Natural killer cell (primary cell): ENCODE results near the gene CAMK2N1. TPM values are rescaled to one million over a fixed set of nuclear protein-coding genes. Genes with fewer than 3 reads are reported as not detected.

Experiments
- ATAC-seq, 3 donors: fragments of 150-1000 bp in 2 of 3; fragments of 200-7000 bp in 1 of 3; cut with Tn5 transposase; 1 replicate in 1 of 3; 2 replicates in 2 of 3; pipeline ENCODE4 v1.10.0; 2021; ENCODE audit warnings: mild to moderate bottlenecking in 2 of 3, moderate library complexity in 2 of 3
- DNase-seq, 2 donors: peaks; one replicate each; pipeline versions ENCODE4 v3.0.0 to v3.0.0-alpha.2; 2013 to 2021; ENCODE audit warnings: mixed read lengths in 1 of 2
- H3K27ac ChIP-seq: one replicate; pipeline ENCODE4 v1.5.1; 2013; ENCODE audit warnings: mild to moderate bottlenecking, low read length
- H3K27me3 ChIP-seq: one replicate; pipeline ENCODE4 v1.6.1; 2013; ENCODE audit warnings: low read length; ENCODE audit not compliant: control insufficient read depth, insufficient read depth
- H3K36me3 ChIP-seq: one replicate; pipeline ENCODE4 v1.6.1; 2013; ENCODE audit warnings: low read length; ENCODE audit not compliant: control insufficient read depth, insufficient read depth
- H3K4me1 ChIP-seq: one replicate; pipeline ENCODE4 v1.6.1; 2013; ENCODE audit warnings: low read length; ENCODE audit not compliant: control insufficient read depth, insufficient read depth
- H3K4me3 ChIP-seq: one replicate; pipeline ENCODE4 v1.5.1; 2013; ENCODE audit warnings: low read length
- H3K9me3 ChIP-seq: one replicate; pipeline ENCODE4 v1.6.1; 2013; ENCODE audit warnings: low read length; ENCODE audit not compliant: control insufficient read depth, insufficient read depth
- H3K27ac Mint-ChIP-seq, 2 donors: one replicate each; pipeline ENCODE4 v1.8.0; 2022; ENCODE audit warnings: mild to moderate bottlenecking in 2 of 2, mixed read lengths in 2 of 2, moderate library complexity in 1 of 2
- H3K27me3 Mint-ChIP-seq, 2 donors: one replicate each; pipeline ENCODE4 v1.8.0; 2022; ENCODE audit warnings: low read depth in 2 of 2, mixed read lengths in 2 of 2
- H3K36me3 Mint-ChIP-seq: one replicate; pipeline ENCODE4 v1.8.0; 2022; ENCODE audit warnings: mixed read lengths
- H3K4me1 Mint-ChIP-seq, 2 donors: one replicate each; pipeline ENCODE4 v1.8.0; 2022; ENCODE audit warnings: mixed read lengths in 2 of 2
- H3K4me3 Mint-ChIP-seq: one replicate; pipeline ENCODE4 v1.8.0; 2022; ENCODE audit warnings: mild to moderate bottlenecking, moderate library complexity, mixed read lengths
- H3K9me3 Mint-ChIP-seq, 2 donors: one replicate each; pipeline ENCODE4 v1.8.0; 2022; ENCODE audit warnings: mixed read lengths in 2 of 2
- WGBS: methylation state at CpG from one replicate; pipeline ENCODE4 v1.1.7; 2013; ENCODE audit warnings: missing lambda C conversion rate; ENCODE audit not compliant: insufficient coverage; 5-methylcytosine and 5-hydroxymethylcytosine counted together
- intact Hi-C: fragments of 100-400 bp; cut with micrococcal nuclease; formaldehyde crosslinking; loops from one replicate; pipeline ENCODE4 v1.14.2; 2022
- total RNA-seq, 4 donors: library from RNA; stranded (reverse); fragments of 120-200 nt in 1 of 4; gene quantifications; one replicate each; pipeline versions ENCODE4 v1.2.3 to v1.2.4, GENCODE V29; 2013 to 2022
- TF ChIP-seq, protein P1 (sequence below): fragments of 200-600 bp; IDR thresholded peaks from one replicate; pipeline ENCODE4 v1.8.0; 2022; ENCODE audit warnings: antibody characterized with exemption

Gene CAMK2N1
- total RNA-seq, 3 donors from 2014 or later (not counting 1 experiment from before 2014, with no cell fraction given), result 1.6 to 2.6 (median 1.6) TPM

DNA sequence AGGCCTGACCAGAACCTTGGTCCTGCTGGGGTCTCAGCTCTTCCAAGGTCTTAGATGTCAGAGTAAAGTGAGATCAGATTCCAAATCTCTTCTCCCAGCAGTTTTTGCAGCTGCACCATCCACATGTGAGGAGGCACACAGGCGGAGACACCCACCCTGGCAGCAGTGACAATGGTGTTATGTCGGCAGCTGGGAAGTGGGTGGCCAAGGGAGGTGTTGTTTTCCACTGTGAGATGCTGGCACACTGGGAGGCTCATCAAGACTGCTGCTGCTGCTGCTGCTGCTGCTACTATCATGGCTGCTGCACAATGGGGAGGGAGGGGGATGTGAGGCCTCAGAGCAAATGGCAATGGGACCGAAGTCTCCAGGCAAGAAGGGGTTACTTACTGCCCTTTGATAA, 23.6 kb downstream of the CAMK2N1 start:
- no peak overlapping the region for H3K27ac Mint-ChIP-seq
- no peaks in the 10 kb centered on the region for H3K36me3 Mint-ChIP-seq
- H3K4me1 Mint-ChIP-seq, result no peaks in the 10 kb centered on the region
- H3K9me3 Mint-ChIP-seq, result no peaks in the 10 kb centered on the region
- ATAC-seq (no peak), DNase-seq (no peak)
- no peaks in the 10 kb centered on the region for H3K4me1 ChIP-seq
- H3K4me3 Mint-ChIP-seq, result no peak overlapping the region
- H3K9me3 ChIP-seq, result no peaks in the 10 kb centered on the region
- intact Hi-C loops, result no loop called here
- H3K27ac ChIP-seq, result no peak overlapping the region
- no peaks in the 10 kb centered on the region for H3K27me3 ChIP-seq
- WGBS, result 93% methylated on average over 3 of the region's 3 CpGs
- TF ChIP-seq, protein P1, sequence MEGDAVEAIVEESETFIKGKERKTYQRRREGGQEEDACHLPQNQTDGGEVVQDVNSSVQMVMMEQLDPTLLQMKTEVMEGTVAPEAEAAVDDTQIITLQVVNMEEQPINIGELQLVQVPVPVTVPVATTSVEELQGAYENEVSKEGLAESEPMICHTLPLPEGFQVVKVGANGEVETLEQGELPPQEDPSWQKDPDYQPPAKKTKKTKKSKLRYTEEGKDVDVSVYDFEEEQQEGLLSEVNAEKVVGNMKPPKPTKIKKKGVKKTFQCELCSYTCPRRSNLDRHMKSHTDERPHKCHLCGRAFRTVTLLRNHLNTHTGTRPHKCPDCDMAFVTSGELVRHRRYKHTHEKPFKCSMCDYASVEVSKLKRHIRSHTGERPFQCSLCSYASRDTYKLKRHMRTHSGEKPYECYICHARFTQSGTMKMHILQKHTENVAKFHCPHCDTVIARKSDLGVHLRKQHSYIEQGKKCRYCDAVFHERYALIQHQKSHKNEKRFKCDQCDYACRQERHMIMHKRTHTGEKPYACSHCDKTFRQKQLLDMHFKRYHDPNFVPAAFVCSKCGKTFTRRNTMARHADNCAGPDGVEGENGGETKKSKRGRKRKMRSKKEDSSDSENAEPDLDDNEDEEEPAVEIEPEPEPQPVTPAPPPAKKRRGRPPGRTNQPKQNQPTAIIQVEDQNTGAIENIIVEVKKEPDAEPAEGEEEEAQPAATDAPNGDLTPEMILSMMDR, result no peak
- no peak overlapping the region for H3K4me3 ChIP-seq
- no peaks in the 10 kb centered on the region for H3K36me3 ChIP-seq
- H3K27me3 Mint-ChIP-seq, result peaks cover 0 to 17% of the 10 kb centered on the region in 2 donors

DNA sequence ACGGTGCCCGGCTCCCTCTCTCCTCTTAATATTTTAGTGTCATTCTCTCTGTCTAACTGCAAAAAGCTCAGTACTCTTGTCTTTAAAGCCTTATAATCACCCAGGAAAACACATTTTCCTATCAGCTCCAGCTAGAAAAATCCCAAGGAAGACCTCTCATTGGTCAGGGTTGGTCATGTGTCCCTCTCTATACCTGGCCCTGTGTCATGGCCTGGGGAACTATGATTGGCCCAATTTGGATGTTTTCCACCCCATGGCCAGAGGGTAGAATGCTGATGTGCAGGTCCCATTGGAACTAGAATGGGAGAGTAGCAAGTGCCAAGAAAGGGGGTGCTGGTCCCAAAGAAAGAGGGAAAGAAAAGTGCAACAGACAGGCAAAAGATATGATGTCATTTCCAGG, 27.3 kb downstream of the CAMK2N1 start:
- intact Hi-C loops, result no loop called here
- H3K27ac ChIP-seq, result no peak overlapping the region

DNA sequence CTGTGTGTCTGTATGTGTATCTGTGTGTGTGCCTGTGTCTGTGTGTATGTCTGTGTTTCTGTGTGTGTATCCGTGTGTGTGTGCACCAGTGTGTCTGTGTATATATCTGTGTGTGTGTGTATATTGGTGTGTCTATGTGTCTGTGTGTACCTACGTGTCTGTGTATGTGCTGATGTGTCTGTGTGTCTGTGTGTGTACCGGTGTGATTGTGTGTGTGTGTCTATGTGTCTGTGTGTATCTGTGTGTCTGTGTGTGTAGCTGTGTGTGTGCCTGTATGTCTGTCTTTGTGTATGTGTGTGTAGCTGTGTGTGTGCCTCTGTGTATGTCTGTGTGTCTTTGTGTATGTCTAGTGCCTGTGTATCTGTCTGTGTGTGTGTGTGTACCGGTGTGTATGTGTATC, 32.0 kb downstream of the CAMK2N1 start:
- no peaks in the 10 kb centered on the region for H3K9me3 Mint-ChIP-seq
- Histone ChIP-seq H3K9me3 (no peaks in the 10 kb centered on the region), H3K4me1 (no peaks in the 10 kb centered on the region), H3K36me3 (no peaks in the 10 kb centered on the region), H3K4me3 (no peak overlapping the region), H3K27me3 (no peaks in the 10 kb centered on the region), H3K27ac (no peak overlapping the region)
- ATAC-seq (no peak), DNase-seq (no peak)
- H3K36me3 Mint-ChIP-seq, result no peaks in the 10 kb centered on the region
- no peak overlapping the region for H3K27ac Mint-ChIP-seq
- 92% methylated on average over 4 of the region's 4 CpGs for WGBS
- no peak overlapping the region for H3K4me3 Mint-ChIP-seq
- H3K27me3 Mint-ChIP-seq, result peaks cover 10 to 15% of the 10 kb centered on the region in 2 donors
- TF ChIP-seq, protein P1, result no peak
- no peaks in the 10 kb centered on the region for H3K4me1 Mint-ChIP-seq
- intact Hi-C loops, result no loop called here

More for the DNA sequence above, 27.3 kb downstream of the CAMK2N1 start:
- no peaks in the 10 kb centered on the region for H3K4me1 Mint-ChIP-seq
- no peaks in the 10 kb centered on the region for H3K36me3 Mint-ChIP-seq
- no peak overlapping the region for H3K4me3 ChIP-seq
- DNase-seq, result no peak
- no peaks in the 10 kb centered on the region for H3K9me3 ChIP-seq
- H3K27me3 ChIP-seq, result no peaks in the 10 kb centered on the region
- no peak overlapping the region for H3K4me3 Mint-ChIP-seq
- TF ChIP-seq, protein P1, result no peak
- ATAC-seq, result no peak
- H3K9me3 Mint-ChIP-seq, result no peaks in the 10 kb centered on the region
- H3K27me3 Mint-ChIP-seq, result peaks cover 0 to 14% of the 10 kb centered on the region in 2 donors
- no peak overlapping the region for H3K27ac Mint-ChIP-seq
- H3K36me3 ChIP-seq, result no peaks in the 10 kb centered on the region
- 86% methylated on average over 2 of the region's 2 CpGs for WGBS
- no peaks in the 10 kb centered on the region for H3K4me1 ChIP-seq

DNA sequence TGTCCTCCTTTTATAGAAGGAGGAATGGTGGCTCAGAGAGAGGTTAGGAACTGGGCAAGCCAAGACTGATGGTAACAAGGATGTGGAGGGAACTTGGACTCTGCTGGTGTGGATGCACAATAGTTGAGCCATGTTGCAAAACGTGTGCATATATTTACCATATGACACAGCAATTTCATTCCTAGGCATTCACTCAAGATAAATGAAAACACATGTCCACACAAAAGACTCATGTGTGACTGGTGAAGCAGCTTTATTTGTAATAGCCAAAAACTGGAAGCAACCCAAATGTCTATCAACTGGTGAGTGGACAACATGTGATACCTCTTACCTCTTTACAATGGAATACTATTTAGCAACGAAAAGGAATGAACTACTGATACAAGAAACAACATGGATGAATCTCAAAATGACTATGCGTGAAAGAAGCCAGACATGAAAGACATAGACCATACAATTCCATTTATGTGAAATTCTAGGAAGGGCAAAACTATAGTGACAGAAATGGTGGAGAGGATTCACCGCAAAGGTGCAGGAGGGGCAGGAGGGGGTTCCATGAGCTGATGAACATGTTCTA, 36.2 kb downstream of the CAMK2N1 start:
- peaks cover 16 to 28% of the 10 kb centered on the region in 2 donors for H3K27me3 Mint-ChIP-seq
- ATAC-seq, result no peak
- no peak overlapping the region for H3K4me3 Mint-ChIP-seq
- H3K9me3 Mint-ChIP-seq, result no peaks in the 10 kb centered on the region
- Histone ChIP-seq H3K27me3 (no peaks in the 10 kb centered on the region), H3K27ac (no peak overlapping the region), H3K4me3 (no peak overlapping the region), H3K9me3 (no peaks in the 10 kb centered on the region), H3K36me3 (no peaks in the 10 kb centered on the region), H3K4me1 (no peaks in the 10 kb centered on the region)
- intact Hi-C loops, result no loop called here
- H3K36me3 Mint-ChIP-seq, result no peaks in the 10 kb centered on the region
- WGBS, result 47% methylated on average over 3 of the region's 4 CpGs
- TF ChIP-seq, protein P1, result no peak
- no peaks in the 10 kb centered on the region for H3K4me1 Mint-ChIP-seq
- H3K27ac Mint-ChIP-seq, result no peak overlapping the region
- DNase-seq, result no peak
